ENCODE measurements around the gene TMEM61.

The TMEM61 gene

DNA sequence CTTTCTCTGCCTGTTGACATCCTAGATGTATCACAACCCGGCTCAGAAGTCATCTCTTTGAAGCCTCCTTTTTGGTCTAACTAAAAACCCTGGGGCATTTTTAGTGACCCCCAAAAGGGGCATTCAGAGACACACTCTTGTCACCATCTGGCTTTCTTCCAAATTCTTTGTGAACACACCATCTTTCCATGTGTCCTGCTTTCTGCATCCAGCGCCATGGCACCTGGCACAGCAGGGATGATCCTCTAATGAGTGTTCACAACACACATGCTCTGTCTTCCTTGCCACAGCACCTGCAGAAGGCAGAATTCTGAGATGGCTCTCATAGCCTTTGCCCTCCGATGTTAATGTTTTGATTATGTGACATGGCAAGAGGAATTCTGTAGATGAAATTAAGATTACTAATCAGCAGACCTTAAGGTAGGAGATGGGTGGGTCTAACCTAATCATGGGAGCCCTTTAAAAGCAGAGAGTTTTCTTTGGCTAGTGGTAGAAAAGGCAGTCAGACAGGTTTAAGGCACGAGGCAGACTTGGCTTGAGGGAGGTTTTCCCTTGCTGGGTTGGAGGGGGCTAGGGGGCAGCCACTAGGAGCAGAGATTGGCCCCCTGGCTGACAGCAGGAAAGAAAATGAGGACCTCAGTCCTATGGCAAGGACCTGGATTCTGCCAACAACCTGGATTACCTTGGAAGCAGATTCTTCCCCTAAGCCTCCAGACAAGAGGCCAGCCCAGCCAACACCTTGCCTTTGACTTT lies 4.9 kb upstream of the TMEM61 start:
- no peak for TF ChIP-seq GATA2 (IDR thresholded peaks at IDR 0.05; ENCODE audit: low read depth, low read length)
- TF ChIP-seq GATA3 (IDR thresholded peaks at IDR 0.05; ENCODE audit: low read depth, low read length): no peak

DNA sequence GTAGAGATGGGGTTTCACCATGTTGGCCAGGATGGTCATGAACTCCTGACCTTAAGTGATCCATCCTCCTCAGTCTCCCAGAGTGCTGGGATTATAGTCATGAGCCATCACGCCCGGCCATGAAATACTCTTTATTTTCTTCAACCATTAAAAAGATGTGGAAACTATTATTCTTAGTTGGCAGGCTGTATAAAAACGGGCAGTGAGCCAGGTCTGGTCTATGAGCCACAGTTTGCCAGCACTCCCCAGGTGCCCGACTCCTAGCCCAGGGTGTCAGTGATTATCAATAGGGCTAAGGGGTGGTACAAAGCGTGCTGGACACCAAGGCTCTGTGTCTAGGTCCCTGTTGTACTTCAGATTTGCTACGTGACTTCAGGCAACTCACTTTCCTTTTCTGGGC lies 3.7 kb upstream of the TMEM61 start:
- TF ChIP-seq GATA3 (IDR thresholded peaks at IDR 0.05; ENCODE audit: low read depth, low read length): no peak
- TF ChIP-seq GATA2 (IDR thresholded peaks at IDR 0.05; ENCODE audit: low read depth, low read length): no peak

- TF ChIP-seq GATA2 (IDR thresholded peaks at IDR 0.05; ENCODE audit: low read depth, low read length): no peak
- no peak for TF ChIP-seq GATA3 (IDR thresholded peaks at IDR 0.05; ENCODE audit: low read depth, low read length)
Measured at GRCh38 chr1:54977533-54978297, 2.7 kb upstream of the TMEM61 start.

DNA sequence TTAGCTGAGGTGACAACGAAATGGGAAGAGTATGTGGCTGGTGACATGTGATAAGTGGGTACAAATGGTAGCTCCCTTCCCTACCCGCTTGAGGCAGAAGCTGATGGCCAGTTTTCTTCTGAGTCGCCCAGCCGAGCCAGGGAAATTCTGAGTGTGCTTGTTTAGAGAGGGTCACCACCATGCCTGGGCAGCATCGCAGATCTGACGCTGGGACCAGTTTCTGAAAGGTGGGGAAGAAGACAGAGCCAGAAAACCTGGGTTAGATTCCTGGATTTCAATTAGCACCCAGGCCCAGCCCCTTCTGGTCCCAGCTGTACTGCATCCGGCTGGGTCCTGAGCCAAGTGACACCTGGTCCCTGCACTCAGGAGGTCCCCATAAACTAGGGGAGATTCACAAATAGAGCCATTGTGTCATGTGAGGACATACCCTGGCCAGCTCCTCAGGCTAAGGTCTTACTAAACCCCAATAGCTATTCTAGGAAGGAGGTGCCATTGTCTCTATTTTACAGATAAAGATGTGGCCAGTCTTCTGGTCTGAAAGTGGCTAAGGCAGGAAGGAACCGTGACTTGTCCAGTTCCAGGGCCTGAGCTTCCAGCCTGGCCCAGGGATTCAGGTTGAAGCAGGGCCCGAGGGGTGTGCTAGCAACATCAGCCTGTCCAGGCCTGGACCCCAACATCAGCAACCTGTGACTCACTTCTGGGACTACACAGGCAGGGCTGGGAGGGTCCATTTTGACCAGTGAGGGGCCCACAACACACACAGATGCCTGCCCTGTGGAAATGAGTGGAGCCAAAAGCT lies 1.7 kb upstream of the TMEM61 start:
- no peak for TF ChIP-seq GATA3 (IDR thresholded peaks at IDR 0.05; ENCODE audit: low read depth, low read length)

- no peak for TF ChIP-seq GATA2 (IDR thresholded peaks at IDR 0.05; ENCODE audit: low read depth, low read length)
- no peak for TF ChIP-seq GATA3 (IDR thresholded peaks at IDR 0.05; ENCODE audit: low read depth, low read length)
Measured at GRCh38 chr1:54979327-54979891, 1.0 kb upstream of the TMEM61 start.

DNA sequence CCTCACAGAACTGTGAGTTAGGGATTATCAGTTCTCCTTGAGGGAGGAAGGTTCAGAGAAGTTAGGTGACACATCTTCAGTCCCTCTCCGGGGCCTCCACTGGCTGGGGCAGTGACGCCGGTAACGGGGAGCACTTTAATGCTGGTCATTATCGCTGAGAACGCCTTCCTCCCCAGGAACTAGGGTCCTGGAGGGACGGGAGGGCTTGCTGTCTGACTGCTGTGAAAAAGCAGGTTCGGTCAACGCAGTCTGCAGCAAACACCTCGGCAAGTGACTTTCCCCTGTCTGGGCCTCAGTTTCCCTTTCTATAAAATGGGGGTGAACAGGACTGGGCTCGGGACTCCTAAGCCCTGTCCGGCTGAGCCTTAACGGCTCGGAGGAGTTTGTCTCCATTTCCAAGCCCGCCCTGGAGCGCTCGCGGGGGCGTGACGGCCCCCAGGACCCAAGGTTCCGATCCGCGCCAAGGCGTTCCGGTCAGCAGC lies 341 bp upstream of the TMEM61 start:
- TF ChIP-seq GATA3 (IDR thresholded peaks at IDR 0.05; ENCODE audit: low read depth, low read length): no peak
- TF ChIP-seq GATA2 (IDR thresholded peaks at IDR 0.05; ENCODE audit: low read depth, low read length): no peak

GRCh38 chr1:54981466-54981865 lies 1.0 kb downstream of the TMEM61 start:
- TF ChIP-seq GATA3 (IDR thresholded peaks at IDR 0.05; ENCODE audit: low read depth, low read length) (no peak), GATA2 (IDR thresholded peaks at IDR 0.05; ENCODE audit: low read depth, low read length) (no peak)

GRCh38 chr1:54982739-54983138 lies 2.3 kb downstream of the TMEM61 start:
- no peak for TF ChIP-seq GATA2 (IDR thresholded peaks at IDR 0.05; ENCODE audit: low read depth, low read length)
- TF ChIP-seq GATA3 (IDR thresholded peaks at IDR 0.05; ENCODE audit: low read depth, low read length): no peak

GRCh38 chr1:54984131-54984842 lies 3.9 kb downstream of the TMEM61 start:
- TF ChIP-seq GATA3 (IDR thresholded peaks at IDR 0.05; ENCODE audit: low read depth, low read length) (no peak), GATA2 (IDR thresholded peaks at IDR 0.05; ENCODE audit: low read depth, low read length) (no peak)

GRCh38 chr1:54985556-54985955 lies 5.1 kb downstream of the TMEM61 start:
- no peak for TF ChIP-seq GATA2 (IDR thresholded peaks at IDR 0.05; ENCODE audit: low read depth, low read length)
- no peak for TF ChIP-seq GATA3 (IDR thresholded peaks at IDR 0.05; ENCODE audit: low read depth, low read length)

- no peak for TF ChIP-seq GATA3 (IDR thresholded peaks at IDR 0.05; ENCODE audit: low read depth, low read length)
- TF ChIP-seq GATA2 (IDR thresholded peaks at IDR 0.05; ENCODE audit: low read depth, low read length): no peak
Measured at GRCh38 chr1:54986025-54986424, 5.6 kb downstream of the TMEM61 start.

DNA sequence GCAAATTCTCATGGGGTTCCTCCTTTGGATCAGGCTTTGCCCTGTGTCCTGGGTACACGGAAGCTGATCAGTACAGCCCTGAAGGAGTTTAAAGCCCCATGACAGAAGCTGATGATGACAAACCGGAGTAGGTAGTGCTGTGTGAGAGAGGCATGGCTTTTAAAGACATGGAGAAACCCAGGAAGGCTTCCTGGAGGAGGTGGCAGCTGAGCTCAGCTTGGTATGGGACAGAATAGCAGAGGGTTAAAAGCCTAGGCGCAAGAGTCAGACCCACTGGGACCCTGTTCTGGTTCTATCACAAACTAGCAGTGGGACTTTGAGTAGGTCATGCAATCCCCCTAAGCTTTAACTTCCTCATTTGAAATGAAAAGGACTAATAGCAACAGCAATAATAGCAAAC lies 6.1 kb downstream of the TMEM61 start:
- TF ChIP-seq GATA3 (IDR thresholded peaks at IDR 0.05; ENCODE audit: low read depth, low read length): no peak
- TF ChIP-seq GATA2 (IDR thresholded peaks at IDR 0.05; ENCODE audit: low read depth, low read length): no peak

DNA sequence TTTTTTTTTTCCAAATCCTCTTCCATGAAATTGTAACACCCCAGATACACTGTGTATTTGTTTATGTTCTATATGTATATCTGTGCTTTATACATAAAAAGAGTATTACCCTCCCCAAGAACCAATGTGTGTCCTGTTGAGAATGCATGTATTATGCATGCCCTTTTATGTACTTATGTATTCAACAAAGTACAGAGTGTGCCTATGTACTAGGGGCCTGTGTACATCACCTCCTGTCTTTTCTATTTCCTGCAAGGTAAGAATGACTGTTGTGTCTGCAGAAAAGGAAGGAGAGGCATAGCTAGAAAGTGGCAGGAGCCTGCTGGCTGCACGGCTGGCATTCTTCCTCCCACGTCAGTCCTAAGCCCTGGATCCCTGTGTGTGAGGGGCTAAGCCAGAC lies 7.0 kb downstream of the TMEM61 start:
- TF ChIP-seq GATA3 (IDR thresholded peaks at IDR 0.05; ENCODE audit: low read depth, low read length) (no peak), GATA2 (IDR thresholded peaks at IDR 0.05; ENCODE audit: low read depth, low read length) (no peak)

Measured in SH-SY5Y (cell line).